GM23248 (cell line): ENCODE data around the gene MYH8. TPM values are rescaled to one million over a fixed set of nuclear protein-coding genes. Genes with fewer than 3 reads are reported as not detected.

Experiments
- DNase-seq: peaks from one replicate; pipeline ENCODE4 v3.0.0-alpha.2; 2015
- H2AFZ ChIP-seq: fragments of 200-600 bp; sonication (generic); 2 replicates; pipeline ENCODE4 v1.6.1; 2016; ENCODE audit warnings: antibody characterized with exemption
- H3F3A ChIP-seq: fragments of 200-600 bp; sonication (generic); 2 replicates; pipeline ENCODE4 v1.6.1; 2016; ENCODE audit warnings: mild to moderate bottlenecking, antibody characterized with exemption, mixed run types; ENCODE audit not compliant: insufficient read depth
- H3K27ac ChIP-seq: fragments of 200-600 bp; sonication (generic); 2 replicates; pipeline ENCODE4 v1.5.1; 2016; ENCODE audit warnings: mild to moderate bottlenecking
- H3K27me3 ChIP-seq: fragments of 200-600 bp; sonication (generic); replicated peaks from 2 replicates; pipeline ENCODE4 v1.6.1; 2016; ENCODE audit warnings: mild to moderate bottlenecking; ENCODE audit not compliant: insufficient read depth
- H3K36me3 ChIP-seq: fragments of 200-600 bp; sonication (generic); 2 replicates; pipeline ENCODE4 v1.6.1; 2016; ENCODE audit warnings: low read depth, mild to moderate bottlenecking
- H3K4me1 ChIP-seq: fragments of 200-600 bp; sonication (generic); 2 replicates; pipeline ENCODE4 v1.6.1; 2016; ENCODE audit warnings: mild to moderate bottlenecking; ENCODE audit not compliant: insufficient read depth
- H3K4me2 ChIP-seq: fragments of 200-600 bp; sonication (generic); one replicate; pipeline ENCODE4 v1.6.1; 2016; ENCODE audit warnings: mild to moderate bottlenecking; ENCODE audit not compliant: unreplicated experiment
- H3K4me3 ChIP-seq: fragments of 200-600 bp; sonication (generic); 2 replicates; pipeline ENCODE4 v1.5.1; 2016; ENCODE audit warnings: mild to moderate bottlenecking
- H3K79me2 ChIP-seq: fragments of 200-600 bp; sonication (generic); 2 replicates; pipeline ENCODE4 v1.6.1; 2016; ENCODE audit warnings: mild to moderate bottlenecking; ENCODE audit not compliant: insufficient read depth
- H3K9ac ChIP-seq: fragments of 200-600 bp; sonication (generic); 2 replicates; pipeline ENCODE4 v1.6.1; 2016; ENCODE audit warnings: mild to moderate bottlenecking
- H3K9me2 ChIP-seq: fragments of 200-600 bp; sonication (generic); 2 replicates; pipeline ENCODE4 v1.6.1; 2016; ENCODE audit warnings: mixed run types, mild to moderate bottlenecking, moderate library complexity; ENCODE audit not compliant: insufficient read depth
- H3K9me3 ChIP-seq: fragments of 200-600 bp; sonication (generic); one replicate; pipeline ENCODE4 v1.6.1; 2017; ENCODE audit warnings: low read depth
- H4K20me1 ChIP-seq: fragments of 200-600 bp; sonication (generic); 2 replicates; pipeline ENCODE4 v1.6.0; 2016; ENCODE audit not compliant: insufficient read depth
- EZH2 ChIP-seq: fragments of 200-600 bp; sonication (generic); IDR thresholded peaks from 2 replicates; pipeline ENCODE4 v1.6.1; 2018; ENCODE audit warnings: antibody characterized with exemption, mild to moderate bottlenecking; ENCODE audit not compliant: insufficient read depth, poor library complexity, severe bottlenecking
- EZH2phosphoT487 ChIP-seq: fragments of 200-600 bp; sonication (generic); IDR thresholded peaks from 2 replicates; pipeline ENCODE4 v1.6.1; 2018; ENCODE audit warnings: antibody characterized with exemption, moderate library complexity, mild to moderate bottlenecking, low read depth; ENCODE audit not compliant: insufficient read depth
- WGBS, 2 experiments: methylation state at CpG; one replicate each; pipeline ENCODE4 v1.1.6; 2015 to 2017; ENCODE audit warnings: low lambda C conversion rate in 2 of 2, low coverage in 1 of 2; ENCODE audit errors: missing lambda C conversion rate in 2 of 2; 5-methylcytosine and 5-hydroxymethylcytosine counted together
- in situ Hi-C: fragments of 300-500 bp; cut with MboI; formaldehyde crosslinking; loops from 2 replicates; pipeline ENCODE4 v1.15.0; 2020
- polyA plus RNA-seq: library from polyadenylated mRNA; unstranded; fragments of >200 nt; fragmentation: Nextera tagmentation; extraction: Ambion mirVana; gene quantifications from 2 replicates; pipeline ENCODE4 v1.2.1, GENCODE V29; 2016
- total RNA-seq: library from RNA; depleted of rRNA; stranded (reverse); fragments of >200 nt; shearing (Covaris generic); gene quantifications from 2 replicates; pipeline ENCODE4 v1.2.3, GENCODE V29; 2014

The MYH8 gene
- total and polyA plus RNA-seq, 2 experiments from 2014 or later = not detected

- Histone ChIP-seq H3K9me3 (no peaks in the 10 kb centered on the region), H3K9me2 (no peaks in the 10 kb centered on the region), H3K4me3 (no peak overlapping the region), H3K27ac (no peak overlapping the region), H3K4me1 (no peaks in the 10 kb centered on the region), H3F3A (no peaks in the 10 kb centered on the region), H3K4me2 (no peak overlapping the region), H4K20me1 (no peaks in the 10 kb centered on the region), H2AFZ (no peak overlapping the region), H3K27me3 (peaks cover 26% of the 10 kb centered on the region; the same call in 1 of the 2 replicates), H3K79me2 (no peaks in the 10 kb centered on the region), H3K36me3 (no peaks in the 10 kb centered on the region), H3K9ac (no peak overlapping the region)
- in situ Hi-C loops = no loop called here
- no peak for DNase-seq
- WGBS, 2 experiments = 16 to 20% methylated on average over 1 of the region's 1 CpG
- TF ChIP-seq EZH2phosphoT487 (no peak), EZH2 (no peak)
Measured at GRCh38 chr17:10369239-10369638, 52.5 kb downstream of the MYH8 start.

GRCh38 chr17:10368561-10368960, 53.2 kb downstream of the MYH8 start:
- 61 to 64% methylated on average over 3 of the region's 3 CpGs for WGBS, 2 experiments
- no peaks in the 10 kb centered on the region for H3K9me2 ChIP-seq
- H3K27ac ChIP-seq = no peak overlapping the region
- in situ Hi-C loops = no loop called here
- no peak overlapping the region for H3K9ac ChIP-seq
- no peak for TF ChIP-seq EZH2phosphoT487
- TF ChIP-seq EZH2 = no peak
- H3K9me3 ChIP-seq = no peaks in the 10 kb centered on the region
- no peaks in the 10 kb centered on the region for H3F3A ChIP-seq
- no peak overlapping the region for H2AFZ ChIP-seq
- H3K27me3 ChIP-seq = peaks cover 26% of the 10 kb centered on the region; the same call in 1 of the 2 replicates
- H3K4me2 ChIP-seq = no peak overlapping the region
- no peaks in the 10 kb centered on the region for H3K36me3 ChIP-seq
- DNase-seq = no peak
- H3K79me2 ChIP-seq = no peaks in the 10 kb centered on the region
- H3K4me1 ChIP-seq = no peaks in the 10 kb centered on the region
- H4K20me1 ChIP-seq = no peaks in the 10 kb centered on the region
- H3K4me3 ChIP-seq = no peak overlapping the region

- H3K9me3 ChIP-seq = no peaks in the 10 kb centered on the region
- H3K4me3 ChIP-seq = no peak overlapping the region
- DNase-seq = peak; percentile 10
- H3K36me3 ChIP-seq = no peaks in the 10 kb centered on the region
- H2AFZ ChIP-seq = no peak overlapping the region
- no peaks in the 10 kb centered on the region for H3K4me1 ChIP-seq
- peaks cover 6% of the 10 kb centered on the region; the same call in 1 of the 2 replicates for H3K27me3 ChIP-seq
- H3F3A ChIP-seq = no peaks in the 10 kb centered on the region
- in situ Hi-C loops = no loop called here
- no peak overlapping the region for H3K9ac ChIP-seq
- TF ChIP-seq EZH2phosphoT487 = no peak
- TF ChIP-seq EZH2 = no peak
- H3K27ac ChIP-seq = no peak overlapping the region
- no peaks in the 10 kb centered on the region for H4K20me1 ChIP-seq
- H3K9me2 ChIP-seq = no peaks in the 10 kb centered on the region
- H3K4me2 ChIP-seq = no peak overlapping the region
- H3K79me2 ChIP-seq = no peaks in the 10 kb centered on the region
Measured at GRCh38 chr17:10360578-10360977, 61.2 kb downstream of the MYH8 start.

GRCh38 chr17:10357768-10358167, 64.0 kb downstream of the MYH8 start:
- no peak overlapping the region for H3K9ac ChIP-seq
- H3F3A ChIP-seq = no peaks in the 10 kb centered on the region
- no peaks in the 10 kb centered on the region for H3K9me3 ChIP-seq
- no peak overlapping the region for H3K4me3 ChIP-seq
- no peaks in the 10 kb centered on the region for H3K9me2 ChIP-seq
- peak; percentile 7 for DNase-seq
- H3K36me3 ChIP-seq = no peaks in the 10 kb centered on the region
- H3K27me3 ChIP-seq = peaks cover 6% of the 10 kb centered on the region; the same call in 1 of the 2 replicates
- no peak overlapping the region for H3K4me2 ChIP-seq
- H3K4me1 ChIP-seq = no peaks in the 10 kb centered on the region
- H2AFZ ChIP-seq = no peak overlapping the region
- H3K79me2 ChIP-seq = no peaks in the 10 kb centered on the region
- 13 to 19% methylated on average over 4 of the region's 4 CpGs for WGBS, 2 experiments
- in situ Hi-C loops = no loop called here
- TF ChIP-seq EZH2phosphoT487 (no peak), EZH2 (no peak)
- no peaks in the 10 kb centered on the region for H4K20me1 ChIP-seq
- no peak overlapping the region for H3K27ac ChIP-seq

GRCh38 chr17:10354651-10355050, 67.1 kb downstream of the MYH8 start:
- WGBS, 2 experiments = 56 to 61% methylated on average over 9 of the region's 9 CpGs
- no peaks in the 10 kb centered on the region for H3K9me2 ChIP-seq
- DNase-seq = no peak
- TF ChIP-seq EZH2 (no peak), EZH2phosphoT487 (no peak)
- H3K4me2 ChIP-seq = no peak overlapping the region
- no peaks in the 10 kb centered on the region for H3F3A ChIP-seq
- H3K27ac ChIP-seq = no peak overlapping the region
- no peak overlapping the region for H3K4me3 ChIP-seq
- H4K20me1 ChIP-seq = no peaks in the 10 kb centered on the region
- no peaks in the 10 kb centered on the region for H3K9me3 ChIP-seq
- no peak overlapping the region for H2AFZ ChIP-seq
- no peak overlapping the region for H3K9ac ChIP-seq
- in situ Hi-C loops = no loop called here
- H3K4me1 ChIP-seq = no peaks in the 10 kb centered on the region
- H3K36me3 ChIP-seq = no peaks in the 10 kb centered on the region
- H3K79me2 ChIP-seq = no peaks in the 10 kb centered on the region
- H3K27me3 ChIP-seq = peaks cover 6% of the 10 kb centered on the region; the same call in 1 of the 2 replicates
